ENCODE data around the gene PPP1R13L.
A peak's percentile ranks its signal among the peaks of the same experiment; 100 is the strongest.

The PPP1R13L gene

GRCh38 chr19:45405435-45406225 lies 761 bp upstream of the PPP1R13L start:
- peak; percentile 87 for DNase-seq (ENCODE audit: low spot score)

- DNase-seq (ENCODE audit: low spot score) = no peak
These were observed 900 bp downstream of the PPP1R13L start for GRCh38 chr19:45403781-45404556.

- no peak for DNase-seq (ENCODE audit: low spot score)
These were observed 1.6 kb downstream of the PPP1R13L start for GRCh38 chr19:45403272-45403671.

- no peak for DNase-seq (ENCODE audit: low spot score)
These were observed 2.4 kb downstream of the PPP1R13L start for GRCh38 chr19:45402298-45403061.

- no peak for DNase-seq (ENCODE audit: low spot score)
These were observed 3.1 kb downstream of the PPP1R13L start for GRCh38 chr19:45401815-45402214.

GRCh38 chr19:45400192-45400591 lies 4.7 kb downstream of the PPP1R13L start:
- DNase-seq (ENCODE audit: low spot score) = no peak

- no peak for DNase-seq (ENCODE audit: low spot score)
These were observed 8.8 kb downstream of the PPP1R13L start for GRCh38 chr19:45395821-45396617.

GRCh38 chr19:45391871-45392665 lies 12.8 kb downstream of the PPP1R13L start:
- no peak for DNase-seq (ENCODE audit: low spot score)

GRCh38 chr19:45391346-45391745 lies 13.5 kb downstream of the PPP1R13L start:
- no peak for DNase-seq (ENCODE audit: low spot score)

- DNase-seq (ENCODE audit: low spot score) = no peak
These were observed 19.3 kb downstream of the PPP1R13L start for GRCh38 chr19:45385392-45386221.

GRCh38 chr19:45382426-45382825 lies 22.4 kb downstream of the PPP1R13L start:
- no peak for DNase-seq (ENCODE audit: low spot score)

- DNase-seq (ENCODE audit: low spot score) = no peak
These were observed 24.8 kb downstream of the PPP1R13L start for GRCh38 chr19:45380107-45380506.

GRCh38 chr19:45376045-45376724 lies 28.7 kb downstream of the PPP1R13L start:
- DNase-seq (ENCODE audit: low spot score) = no peak

GRCh38 chr19:45370410-45371204 lies 34.3 kb downstream of the PPP1R13L start, which contains the start of gene ERCC2:
ERCC2 (minus strand) TSS chr19:45370573; CDS start chr19:45370540, 33 bp downstream.
- DNase-seq (ENCODE audit: low spot score) = peak; percentile 98

GRCh38 chr19:45368737-45369340 lies 36.0 kb downstream of the PPP1R13L start:
- no peak for DNase-seq (ENCODE audit: low spot score)

- DNase-seq (ENCODE audit: low spot score) = no peak
These were observed 36.7 kb downstream of the PPP1R13L start for GRCh38 chr19:45368127-45368526.

- DNase-seq (ENCODE audit: low spot score) = no peak
These were observed 40.2 kb downstream of the PPP1R13L start for GRCh38 chr19:45364696-45365095.
